Urinary bladder (tissue), 4 donors: ENCODE results near the gene SNX9. TPM values are rescaled to one million over a fixed set of nuclear protein-coding genes. Genes with fewer than 3 reads are reported as not detected.
"Not testable (repeated sequence)": the region's sequence is repeated elsewhere in the genome, so short reads cannot be mapped to it uniquely, and the experiment has no call there.

Experiments used
- DNase-seq: peaks from one replicate; pipeline ENCODE4 v3.0.0-alpha.2; 2015; ENCODE audit errors: extremely low spot score
- H3K27ac ChIP-seq: one replicate; pipeline ENCODE4 v1.5.1; 2013; ENCODE audit warnings: low read depth, mild to moderate bottlenecking, moderate library complexity
- H3K36me3 ChIP-seq: one replicate; pipeline ENCODE4 v1.6.1; 2013; ENCODE audit warnings: mild to moderate bottlenecking, moderate library complexity; ENCODE audit not compliant: insufficient read depth
- H3K4me1 ChIP-seq: one replicate; pipeline ENCODE4 v1.6.1; 2013; ENCODE audit warnings: mild to moderate bottlenecking, moderate library complexity; ENCODE audit not compliant: insufficient read depth
- H3K4me3 ChIP-seq: one replicate; pipeline ENCODE4 v1.5.1; 2013; ENCODE audit warnings: low read depth, low read length
- WGBS: extraction: QIAGEN DNeasy Blood & Tissue Kit; methylation state at CpG from one replicate; pipeline ENCODE4 v1.1.7; 2013; 5-methylcytosine and 5-hydroxymethylcytosine counted together
- polyA plus RNA-seq: library from polyadenylated mRNA; stranded (reverse); fragments of 200-250 nt; gene quantifications from one replicate; pipeline ENCODE4 v1.2.3, GENCODE V29; 2013
- total RNA-seq: library from RNA; depleted of rRNA; stranded (reverse); fragments of >200 nt; gene quantifications from one replicate; pipeline ENCODE4 v1.2.3, GENCODE V29; 2014
- donor health status: healthy with polysubstance abuse.
- donor health status: healthy.

The SNX9 gene
- total and polyA plus RNA-seq, 2 donors, result 36.0 to 70.0 TPM

- Histone ChIP-seq H3K4me1 (no peaks in the 10 kb centered on the region), H3K27ac (no peak overlapping the region), H3K4me3 (no peak overlapping the region), H3K36me3 (no peaks in the 10 kb centered on the region)
- no peak for DNase-seq
- WGBS, result 78% methylated on average over 3 of the region's 3 CpGs
These were observed 106.8 kb downstream of the SNX9 start for GRCh38 chr6:157929765-157930319.

- Histone ChIP-seq H3K36me3 (no peaks in the 10 kb centered on the region), H3K4me3 (no peak overlapping the region), H3K4me1 (no peaks in the 10 kb centered on the region), H3K27ac (no peak overlapping the region)
- no peak for DNase-seq
- WGBS, result 74% methylated on average over 2 of the region's 2 CpGs
These were observed 112.7 kb downstream of the SNX9 start for GRCh38 chr6:157935786-157936185.

GRCh38 chr6:157937318-157937717, 114.3 kb downstream of the SNX9 start:
- Histone ChIP-seq H3K36me3 (no peaks in the 10 kb centered on the region), H3K4me3 (no peak overlapping the region), H3K27ac (no peak overlapping the region), H3K4me1 (no peaks in the 10 kb centered on the region)
- WGBS, result 89% methylated on average over 3 of the region's 3 CpGs
- no peak for DNase-seq

- 92% methylated on average over 6 of the region's 6 CpGs for WGBS
- DNase-seq, result no peak
- Histone ChIP-seq H3K4me1 (no peaks in the 10 kb centered on the region), H3K4me3 (no peak overlapping the region), H3K27ac (no peak overlapping the region), H3K36me3 (no peaks in the 10 kb centered on the region)
These were observed 114.9 kb downstream of the SNX9 start for GRCh38 chr6:157937916-157938315.

GRCh38 chr6:157940375-157941036, 117.5 kb downstream of the SNX9 start:
- H3K4me3 ChIP-seq, H3K36me3 ChIP-seq, H3K4me1 ChIP-seq, DNase-seq, H3K27ac ChIP-seq: not testable (repeated sequence)
- WGBS, result 93% methylated on average over 12 of the region's 12 CpGs

GRCh38 chr6:157941101-157941863, 118.2 kb downstream of the SNX9 start:
- Histone ChIP-seq H3K27ac (no peak overlapping the region), H3K36me3 (peaks cover 1% of the 10 kb centered on the region), H3K4me1 (no peaks in the 10 kb centered on the region), H3K4me3 (no peak overlapping the region)
- DNase-seq, result no peak
- 86% methylated on average over 13 of the region's 13 CpGs for WGBS

- H3K4me3 ChIP-seq, result no peak overlapping the region
- no peaks in the 10 kb centered on the region for H3K4me1 ChIP-seq
- 86% methylated on average over 14 of the region's 14 CpGs for WGBS
- peaks cover 2% of the 10 kb centered on the region for H3K36me3 ChIP-seq
- H3K27ac ChIP-seq, result no peak overlapping the region
- no peak for DNase-seq
These were observed 119.3 kb downstream of the SNX9 start for GRCh38 chr6:157942351-157942750.

- no peak overlapping the region for H3K27ac ChIP-seq
- no peaks in the 10 kb centered on the region for H3K4me1 ChIP-seq
- no peak overlapping the region for H3K4me3 ChIP-seq
- DNase-seq, result no peak
- WGBS, result 92% methylated on average over 16 of the region's 16 CpGs
- peaks cover 2% of the 10 kb centered on the region for H3K36me3 ChIP-seq
These were observed 120.4 kb downstream of the SNX9 start for GRCh38 chr6:157943249-157943963.

- Histone ChIP-seq H3K27ac (no peak overlapping the region), H3K4me3 (no peak overlapping the region), H3K36me3 (peaks cover 2% of the 10 kb centered on the region), H3K4me1 (no peaks in the 10 kb centered on the region)
- DNase-seq, result no peak
- 96% methylated on average over 15 of the region's 15 CpGs for WGBS
These were observed 120.9 kb downstream of the SNX9 start for GRCh38 chr6:157943964-157944283.

GRCh38 chr6:157944983-157945931, 122.2 kb downstream of the SNX9 start:
- WGBS, result 88% methylated on average over 14 of the region's 14 CpGs
- Histone ChIP-seq H3K4me1 (no peaks in the 10 kb centered on the region), H3K27ac (no peak overlapping the region), H3K4me3 (no peak overlapping the region), H3K36me3 (peaks cover 2% of the 10 kb centered on the region)
- DNase-seq, result no peak

- Histone ChIP-seq H3K4me3 (no peak overlapping the region), H3K36me3 (peaks cover 2% of the 10 kb centered on the region), H3K27ac (no peak overlapping the region), H3K4me1 (no peaks in the 10 kb centered on the region)
- WGBS, result 93% methylated on average over 6 of the region's 6 CpGs
- no peak for DNase-seq
These were observed 123.1 kb downstream of the SNX9 start for GRCh38 chr6:157946053-157946617.

GRCh38 chr6:157946865-157947532, 124.0 kb downstream of the SNX9 start:
- H3K27ac ChIP-seq, result no peak overlapping the region
- WGBS, result 58% methylated on average over 5 of the region's 5 CpGs
- DNase-seq, result no peak

More at GRCh38 chr6:157946865-157947532, 124.0 kb downstream of the SNX9 start:
- no peak overlapping the region for H3K4me3 ChIP-seq
- peaks cover 2% of the 10 kb centered on the region for H3K36me3 ChIP-seq
- H3K4me1 ChIP-seq, result no peaks in the 10 kb centered on the region
